Transverse colon (tissue), 4 donors: ENCODE measurements around the gene ZNF559. TPM values are rescaled to one million over a fixed set of nuclear protein-coding genes. Genes with fewer than 3 reads are reported as not detected.

Experiments
- DNase-seq: peaks from one replicate; pipeline ENCODE4 v3.0.0-alpha.2; 2019
- H3K27ac ChIP-seq, 4 donors: fragments of 200-600 bp; sonication (generic); 2 replicates each; pipeline ENCODE4 v1.5.1; 2016 to 2018; ENCODE audit warnings: inconsistent platforms in 4 of 4
- H3K27me3 ChIP-seq: fragments of 200-600 bp; sonication (generic); 2 replicates; pipeline ENCODE4 v1.5.1; 2017; ENCODE audit warnings: inconsistent platforms
- H3K36me3 ChIP-seq, 4 donors: fragments of 200-600 bp; sonication (generic); 2 replicates each; pipeline ENCODE4 v1.5.1; 2017 to 2019; ENCODE audit warnings: inconsistent platforms in 4 of 4
- H3K4me1 ChIP-seq, 4 donors: fragments of 200-600 bp; sonication (generic); 2 replicates each; pipeline ENCODE4 v1.5.1; 2017 to 2020; ENCODE audit warnings: inconsistent platforms in 4 of 4
- H3K4me3 ChIP-seq, 4 donors: fragments of 200-600 bp; sonication (generic); 1 replicate in 1 of 4; 2 replicates in 3 of 4; pipeline versions ENCODE4 v1.5.1 to v1.6.1; 2017 to 2019; ENCODE audit warnings: inconsistent platforms in 4 of 4
- H3K9me3 ChIP-seq, 2 donors: fragments of 200-600 bp; sonication (generic); 2 replicates each; pipeline ENCODE4 v1.5.1; 2017 to 2019; ENCODE audit warnings: inconsistent platforms in 2 of 2
- CTCF ChIP-seq, 5 experiments: fragments of 200-600 bp in 3 of 5; fragments of 450-650 bp in 2 of 5; sonication (generic) in 3 of 5; IDR thresholded peaks; 1 replicate in 2 of 5; 2 replicates in 3 of 5; pipeline ENCODE4 v1.5.1; 2016 to 2017; ENCODE audit warnings: antibody characterized with exemption in 5 of 5, inconsistent platforms in 3 of 5, mild to moderate bottlenecking in 2 of 5, moderate library complexity in 1 of 5
- EP300 ChIP-seq: sonication (generic); formaldehyde crosslinking; IDR thresholded peaks from one replicate; pipeline ENCODE4 v1.6.1; 2017; ENCODE audit warnings: antibody characterized with exemption, low read depth
- POLR2A ChIP-seq: fragments of 450-650 bp; IDR thresholded peaks from one replicate; pipeline ENCODE4 v1.6.1; 2016; ENCODE audit warnings: antibody characterized with exemption, mild to moderate bottlenecking, moderate library complexity
- POLR2AphosphoS5 ChIP-seq, 3 donors: sonication (generic); formaldehyde crosslinking; IDR thresholded peaks; one replicate each; pipeline ENCODE4 v1.6.1; 2016; ENCODE audit warnings: antibody characterized with exemption in 3 of 3
- WGBS, 2 donors: methylation state at CpG; one replicate each; pipeline ENCODE4 v1.1.5; 2018; ENCODE audit warnings: low coverage in 1 of 2; 5-methylcytosine and 5-hydroxymethylcytosine counted together
- in situ Hi-C, 4 donors: fragments of 200-750 bp; cut with MboI; loops; one replicate each; pipeline versions ENCODE4 v1.15.0 to v1.15.1; 2017; ENCODE audit warnings: low sequenced_read_pairs in 3 of 4, low pct_ligation_motif_present in 1 of 4, low pct_unique_long_range_greater_than_20kb in 1 of 4
- intact Hi-C: fragments of 100-400 bp; cut with DNase I; formaldehyde crosslinking; loops from one replicate; pipeline ENCODE4 v1.15.1; 2023; ENCODE audit warnings: low total_unique reads
- total RNA-seq, 4 donors: library from RNA; depleted of rRNA; stranded (reverse); fragments of >200 nt; gene quantifications; one replicate each; pipeline ENCODE4 v1.1.0, GENCODE V29; 2016

ZNF559 gene
- total RNA-seq, 4 donors from 2014 or later: 4.4 to 106 (median 12.9) TPM

GRCh38 chr19:9323557-9323918 is 441 bp upstream of the ZNF559 start:
- in situ Hi-C loops: loop anchor here in 3 of 4 donors (25.0 kb wide), 1 partner anchor 464 kb away; no protein-coding TSS in a partner anchor
- H3K9me3 ChIP-seq: peaks cover 27 to 28% of the 10 kb centered on the region in 2 donors
- no peaks in the 10 kb centered on the region for H3K27me3 ChIP-seq
- intact Hi-C loops: no loop called here
- peaks cover 0 to 24% (median 6%) of the 10 kb centered on the region in 4 donors for H3K36me3 ChIP-seq
- 9% methylated on average over 9 of the region's 9 CpGs; no CpG with 5 or more reads in 1 of the 2 donors for WGBS, 2 donors
- H3K4me1 ChIP-seq: peaks cover 0 to 11% (median 4%) of the 10 kb centered on the region in 4 donors
- peak overlapping the region; percentile 36 to 99 (median 59) for H3K4me3 ChIP-seq
- TF ChIP-seq POLR2AphosphoS5 (IDR thresholded peaks at IDR 0.05) (no peak), CTCF (IDR thresholded peaks at IDR 0.05) (no peak), POLR2A (no peak)
- peak overlapping the region; percentile 91 to 94 (median 92) for H3K27ac ChIP-seq
- DNase-seq: peak; percentile 59

DNA sequence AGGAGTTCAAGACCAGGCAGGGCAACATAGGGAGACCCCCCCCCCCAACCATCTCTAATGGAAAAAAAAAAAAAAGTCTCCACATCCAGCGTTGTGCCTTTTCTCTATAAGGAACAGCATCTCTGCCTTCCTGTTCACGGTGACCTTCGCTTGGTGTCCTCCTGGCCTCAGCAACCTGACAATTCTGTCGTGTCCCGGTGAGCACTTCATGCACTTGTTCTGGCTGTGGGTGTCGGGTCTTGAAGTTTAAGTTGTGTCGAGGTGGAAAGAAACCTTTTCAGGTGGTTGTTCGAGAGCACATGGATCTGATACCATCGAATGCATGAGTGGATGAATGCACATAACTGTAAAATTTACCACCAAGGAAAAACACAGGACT is 594 bp downstream of the ZNF559 start:
- peak overlapping the region; percentile 91 to 94 (median 92) for H3K27ac ChIP-seq
- no peak for TF ChIP-seq POLR2AphosphoS5 (IDR thresholded peaks at IDR 0.05)
- TF ChIP-seq CTCF (IDR thresholded peaks at IDR 0.05): no peak
- no peak for TF ChIP-seq POLR2A
- no peak for TF ChIP-seq EP300
- peak overlapping the region; percentile 42 to 99 (median 59) for H3K4me3 ChIP-seq
- peaks cover 0 to 33% (median 7%) of the 10 kb centered on the region in 4 donors for H3K36me3 ChIP-seq
- intact Hi-C loops: no loop called here
- no peak for DNase-seq
- H3K4me1 ChIP-seq: peaks cover 0 to 11% (median 4%) of the 10 kb centered on the region in 4 donors
- peaks cover 38% of the 10 kb centered on the region in 2 donors for H3K9me3 ChIP-seq
- 66 to 100% methylated on average over 1 to 9 of the region's 9 CpGs for WGBS, 2 donors
- no peaks in the 10 kb centered on the region for H3K27me3 ChIP-seq
- in situ Hi-C loops: loop anchor here in 3 of 4 donors (25.0 kb wide), 1 partner anchor 463 kb away; no protein-coding TSS in a partner anchor

DNA sequence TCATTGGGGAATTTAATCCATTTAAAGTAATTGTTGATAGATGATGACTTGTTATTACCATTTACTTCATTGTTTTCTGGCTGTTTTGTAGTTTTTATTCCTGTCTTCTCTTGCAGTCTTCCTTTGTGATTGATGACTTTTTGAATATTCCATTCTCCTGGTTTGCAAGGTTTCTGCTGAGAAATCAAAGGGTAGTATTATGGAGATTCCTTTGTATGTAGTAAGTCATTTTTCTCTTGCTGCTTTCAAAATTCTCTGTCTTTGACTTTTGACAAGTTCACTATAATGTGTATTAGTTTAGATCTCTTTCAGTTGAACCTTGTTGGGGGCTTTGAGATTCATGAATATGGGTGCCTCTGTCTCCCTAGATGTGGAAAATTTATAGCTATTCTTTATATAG is 6.0 kb downstream of the ZNF559 start:
- H3K36me3 ChIP-seq: peaks cover 0 to 73% (median 24%) of the 10 kb centered on the region in 4 donors

DNA sequence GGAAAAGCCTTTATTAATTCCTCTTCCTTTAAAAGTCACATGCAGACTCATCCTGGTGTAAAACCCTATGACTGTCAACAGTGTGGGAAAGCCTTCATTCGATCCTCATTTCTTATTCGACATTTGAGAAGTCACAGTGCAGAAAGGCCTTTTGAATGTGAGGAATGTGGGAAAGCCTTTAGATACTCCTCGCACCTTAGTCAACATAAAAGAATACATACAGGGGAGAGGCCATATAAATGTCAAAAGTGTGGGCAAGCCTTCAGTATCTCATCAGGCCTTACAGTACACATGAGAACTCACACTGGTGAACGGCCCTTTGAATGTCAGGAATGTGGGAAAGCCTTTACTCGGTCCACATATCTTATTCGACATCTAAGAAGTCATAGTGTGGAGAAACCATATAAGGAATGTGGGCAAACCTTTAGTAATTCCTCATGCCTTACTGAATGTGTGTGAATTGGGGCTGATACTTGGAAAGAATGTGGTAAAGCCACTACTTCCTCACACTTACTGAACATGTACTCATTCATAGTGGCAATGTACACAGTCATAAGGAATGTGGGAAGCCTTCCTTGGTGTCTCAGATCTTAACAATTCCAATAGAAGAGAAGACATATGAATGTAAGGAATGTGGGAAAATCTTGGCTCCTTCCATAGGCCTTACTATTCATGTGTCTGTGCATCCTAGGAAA is 18.8 kb downstream of the ZNF559 start:
- H3K4me3 ChIP-seq: no peak overlapping the region
- no peaks in the 10 kb centered on the region for H3K27me3 ChIP-seq
- DNase-seq: no peak
- intact Hi-C loops: no loop called here
- in situ Hi-C loops: no loop called here
- 83 to 95% methylated on average over 3 to 6 of the region's 6 CpGs for WGBS, 2 donors
- peaks cover 0 to 74% (median 35%) of the 10 kb centered on the region in 4 donors for H3K36me3 ChIP-seq
- H3K4me1 ChIP-seq: no peaks in the 10 kb centered on the region
- no peak overlapping the region for H3K27ac ChIP-seq
- peaks cover 95 to 97% of the 10 kb centered on the region in 2 donors for H3K9me3 ChIP-seq
- TF ChIP-seq POLR2A (no peak), CTCF (IDR thresholded peaks at IDR 0.05) (no peak), POLR2AphosphoS5 (IDR thresholded peaks at IDR 0.05) (no peak), EP300 (no peak)

More for the DNA sequence above, 6.0 kb downstream of the ZNF559 start:
- no peak for TF ChIP-seq CTCF (IDR thresholded peaks at IDR 0.05)
- no peak for TF ChIP-seq POLR2A
- no peak for TF ChIP-seq EP300
- no peak for TF ChIP-seq POLR2AphosphoS5 (IDR thresholded peaks at IDR 0.05)
- H3K9me3 ChIP-seq: peaks cover 76 to 90% of the 10 kb centered on the region in 2 donors
- no peaks in the 10 kb centered on the region for H3K27me3 ChIP-seq
- H3K4me1 ChIP-seq: peaks cover 0 to under 1% (median 0%) of the 10 kb centered on the region in 4 donors
- H3K27ac ChIP-seq: no peak overlapping the region
- in situ Hi-C loops (no loop called here), intact Hi-C loops (loop anchor here (5.0 kb wide), 1 partner anchor 1433 kb away; no protein-coding TSS in a partner anchor)
- no peak for DNase-seq
- no peak overlapping the region for H3K4me3 ChIP-seq
